Activated CD4-positive, CD25-positive, alpha-beta regulatory T cell treated with anti-CD3 and anti-CD28 coated beads, Interleukin-2, amount 50 U/mL, for 24 hours (primary cell): ENCODE data around the gene SV2C.
"Not testable (repeated sequence)": the region's sequence is repeated elsewhere in the genome, so short reads cannot be mapped to it uniquely, and the experiment has no call there.

ENCODE experiments used
- ATAC-seq, 2 donors: fragments of 150-1000 bp; cut with Tn5 transposase; one replicate each; pipeline ENCODE4 v1.10.0; 2021; ENCODE audit warnings: mild to moderate bottlenecking in 1 of 2, moderate library complexity in 1 of 2

The SV2C gene

GRCh38 chr5:76257225-76257833 lies 174.1 kb downstream of the SV2C start:
- ATAC-seq = no peak

- ATAC-seq = no peak
Measured at GRCh38 chr5:76257897-76258296, 174.7 kb downstream of the SV2C start.

- no peak for ATAC-seq
Measured at GRCh38 chr5:76264681-76265080, 181.5 kb downstream of the SV2C start.

GRCh38 chr5:76269259-76269931 lies 186.2 kb downstream of the SV2C start:
- peak; percentile 89 to 90 for ATAC-seq

- peak; percentile 75 to 76 for ATAC-seq
Measured at GRCh38 chr5:76269932-76270610, 186.9 kb downstream of the SV2C start.

GRCh38 chr5:76271836-76272235 lies 188.7 kb downstream of the SV2C start:
- no peak for ATAC-seq

- no peak for ATAC-seq
Measured at GRCh38 chr5:76273206-76273885, 190.2 kb downstream of the SV2C start.

GRCh38 chr5:76274571-76274970 lies 191.4 kb downstream of the SV2C start:
- ATAC-seq = no peak

- ATAC-seq = no peak
Measured at GRCh38 chr5:76277736-76278135, 194.6 kb downstream of the SV2C start.

- ATAC-seq = no peak
Measured at GRCh38 chr5:76278261-76278789, 195.1 kb downstream of the SV2C start.

- ATAC-seq = no peak
Measured at GRCh38 chr5:76280494-76280893, 197.3 kb downstream of the SV2C start.

- ATAC-seq = peak in 1 of 2 donors; percentile 33
Measured at GRCh38 chr5:76283670-76284069, 200.5 kb downstream of the SV2C start.

- no peak for ATAC-seq
Measured at GRCh38 chr5:76289692-76290091, 206.5 kb downstream of the SV2C start.

GRCh38 chr5:76290321-76290757 lies 207.2 kb downstream of the SV2C start:
- no peak for ATAC-seq

- no peak for ATAC-seq
Measured at GRCh38 chr5:76291305-76292077, 208.3 kb downstream of the SV2C start.

- no peak for ATAC-seq
Measured at GRCh38 chr5:76292620-76293322, 209.6 kb downstream of the SV2C start.

- no peak for ATAC-seq
Measured at GRCh38 chr5:76294573-76294972, 211.4 kb downstream of the SV2C start.

GRCh38 chr5:76298852-76299251 lies 215.7 kb downstream of the SV2C start:
- no peak for ATAC-seq

GRCh38 chr5:76299592-76299991 lies 216.4 kb downstream of the SV2C start:
- ATAC-seq = peak; percentile 9 to 42

- ATAC-seq = not testable (repeated sequence)
Measured at GRCh38 chr5:76301932-76302331, 218.7 kb downstream of the SV2C start.

- ATAC-seq = not testable (repeated sequence)
Measured at GRCh38 chr5:76302661-76303060, 219.5 kb downstream of the SV2C start.

- peak; percentile 87 to 94 for ATAC-seq
Measured at GRCh38 chr5:76303921-76304320, 220.7 kb downstream of the SV2C start.
